GM18498 (cell line): ENCODE measurements around the gene TMEM231.
"Not testable (repeated sequence)": the region's sequence is repeated elsewhere in the genome, so short reads cannot be mapped to it uniquely, and the experiment has no call there.

Experiments
- ATAC-seq: cut with Tn5 transposase; IDR thresholded peaks from one replicate; pipeline ENCODE4 v1.9.1; 2021; ENCODE audit warnings: mild to moderate bottlenecking, moderate library complexity; ENCODE audit not compliant: unreplicated experiment

TMEM231 gene, protein sequence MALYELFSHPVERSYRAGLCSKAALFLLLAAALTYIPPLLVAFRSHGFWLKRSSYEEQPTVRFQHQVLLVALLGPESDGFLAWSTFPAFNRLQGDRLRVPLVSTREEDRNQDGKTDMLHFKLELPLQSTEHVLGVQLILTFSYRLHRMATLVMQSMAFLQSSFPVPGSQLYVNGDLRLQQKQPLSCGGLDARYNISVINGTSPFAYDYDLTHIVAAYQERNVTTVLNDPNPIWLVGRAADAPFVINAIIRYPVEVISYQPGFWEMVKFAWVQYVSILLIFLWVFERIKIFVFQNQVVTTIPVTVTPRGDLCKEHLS

DNA sequence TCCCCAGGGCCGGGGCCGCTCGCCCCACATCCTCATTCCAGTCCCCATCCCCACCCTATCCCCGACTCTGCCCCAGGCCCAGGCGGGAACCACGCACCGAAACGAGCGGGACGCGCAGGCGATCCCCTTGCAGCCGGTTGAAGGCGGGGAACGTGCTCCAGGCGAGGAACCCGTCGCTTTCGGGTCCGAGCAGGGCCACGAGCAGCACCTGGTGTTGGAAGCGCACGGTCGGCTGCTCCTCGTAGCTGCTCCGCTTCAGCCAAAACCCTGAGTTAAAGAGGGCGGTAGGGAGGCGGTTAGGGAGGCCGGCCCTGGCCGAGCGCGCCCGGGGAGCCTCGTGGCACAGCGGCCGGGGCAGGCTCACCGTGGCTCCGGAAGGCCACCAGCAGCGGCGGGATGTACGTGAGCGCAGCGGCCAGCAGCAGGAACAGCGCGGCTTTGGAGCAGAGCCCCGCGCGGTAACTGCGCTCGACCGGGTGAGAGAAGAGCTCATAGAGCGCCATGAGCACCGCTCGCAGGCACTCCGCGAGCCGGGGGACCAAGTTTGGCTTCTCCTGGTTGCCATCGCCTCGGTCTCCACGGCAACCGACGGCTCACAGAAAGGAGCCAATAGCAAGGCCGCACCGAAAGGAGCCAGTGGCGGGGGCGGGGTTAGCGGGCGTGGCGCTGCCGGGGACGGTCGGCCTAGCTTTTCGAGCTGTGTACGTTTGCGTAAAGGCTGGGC, at the start of gene TMEM231:
Gene TMEM231 (minus strand): TSS at position 546 of the 724 bp plus-strand sequence. CDS start 43 bp downstream, at position 503.
- peak; percentile 98 for ATAC-seq

DNA sequence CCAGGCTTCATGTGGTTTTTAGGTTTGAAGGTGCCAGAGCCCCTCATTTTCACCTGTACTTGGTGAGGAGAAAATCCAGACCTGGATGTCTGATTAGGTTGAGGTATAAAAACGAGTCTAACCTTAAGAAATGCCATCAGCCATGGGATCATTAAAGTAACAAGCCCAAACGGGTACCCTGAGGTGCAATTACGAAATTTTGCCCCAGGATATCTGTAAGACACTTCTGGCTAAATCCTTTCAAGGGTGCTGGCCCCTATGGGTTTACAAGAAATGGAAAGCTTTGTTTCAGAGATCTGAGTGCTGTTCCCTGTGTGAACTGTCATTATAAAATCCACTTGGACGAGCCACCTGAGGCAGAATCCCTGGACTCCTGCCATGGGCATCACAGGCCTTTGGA, 47.2 kb upstream of the TMEM231 start:
- no peak for ATAC-seq

DNA sequence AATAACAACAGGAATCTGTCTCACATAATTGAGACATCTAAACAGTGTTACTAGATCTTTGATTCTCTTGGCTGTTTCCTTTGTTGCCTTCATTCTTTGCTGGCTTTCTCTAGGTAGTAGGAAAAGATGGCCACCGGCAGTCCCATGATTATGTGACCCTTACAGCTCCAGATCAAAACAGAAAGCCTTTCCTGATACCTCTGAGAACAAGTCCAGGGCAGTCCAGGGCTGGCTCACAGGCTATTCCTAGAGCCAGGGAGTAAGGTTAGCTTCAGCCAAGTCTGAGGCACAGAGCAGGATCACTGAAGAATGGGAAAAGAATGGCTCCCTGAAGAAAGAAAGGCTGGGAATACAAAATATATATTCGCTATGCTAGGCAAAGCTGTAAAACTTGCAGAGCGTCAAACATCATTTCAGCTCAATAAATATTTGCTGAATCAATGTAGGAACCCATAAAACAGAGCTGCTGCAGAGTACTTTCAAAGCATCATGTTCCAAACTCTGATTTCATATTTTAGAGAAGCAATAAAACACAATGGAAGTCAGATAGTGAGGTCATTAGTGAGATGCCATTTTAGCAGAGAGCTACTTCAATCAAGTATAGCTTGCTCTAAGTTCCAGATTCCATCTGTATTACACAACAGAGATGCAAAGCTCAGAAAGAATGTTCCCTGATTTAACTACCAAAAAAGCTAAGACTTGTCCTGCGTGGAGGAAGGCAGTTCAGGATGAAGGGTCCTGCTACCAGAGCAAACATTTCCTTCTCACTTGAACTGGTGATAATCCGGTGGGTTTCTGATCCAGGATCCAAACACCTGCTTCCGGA, 43.6 kb upstream of the TMEM231 start:
- no peak for ATAC-seq

DNA sequence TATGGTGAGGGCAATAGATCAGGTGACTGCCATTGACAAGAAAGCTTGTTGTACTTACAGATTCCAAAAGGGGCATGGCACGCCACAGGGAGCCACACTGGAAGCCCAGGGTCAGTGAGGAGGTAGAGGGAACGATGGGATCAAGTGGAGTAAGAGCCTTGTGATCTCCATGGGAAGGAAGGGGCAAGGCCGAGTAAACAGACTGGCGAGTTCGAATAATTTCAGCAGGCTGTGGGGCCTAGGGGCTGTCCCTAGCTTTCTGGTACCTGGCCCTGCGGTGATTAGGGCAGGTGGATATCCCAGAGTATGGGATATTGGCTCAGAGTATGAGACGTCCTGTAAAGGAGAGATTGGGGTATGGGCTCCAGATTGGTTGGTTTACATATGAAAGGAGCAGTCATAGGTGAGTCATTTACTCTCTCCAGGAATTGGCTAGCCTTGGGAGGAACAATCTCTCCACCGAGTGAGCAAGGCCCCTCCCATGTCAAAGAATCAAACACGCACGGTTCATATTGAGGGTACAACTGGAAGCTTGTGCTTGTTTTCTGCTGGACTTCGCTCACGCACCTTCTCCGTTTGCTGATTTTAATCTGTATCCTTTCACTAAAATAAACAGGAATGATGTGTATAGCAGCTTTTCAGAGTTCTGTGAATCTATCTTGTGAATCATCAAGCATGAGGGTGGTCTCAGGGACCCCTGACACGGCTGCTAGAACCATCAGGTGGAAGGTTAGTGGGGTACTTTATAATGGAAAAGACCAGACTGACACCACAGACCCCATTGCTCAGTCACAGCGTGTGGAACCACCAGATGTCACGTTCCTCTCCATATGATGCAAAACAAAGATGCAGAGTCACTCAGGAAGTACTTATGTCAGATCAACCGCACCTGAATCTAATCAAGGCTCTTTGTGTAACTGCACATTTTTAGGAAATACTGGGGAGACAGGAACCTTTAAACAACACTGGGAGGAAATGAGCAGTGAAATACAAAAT, 38.1 kb upstream of the TMEM231 start:
- ATAC-seq, result no peak

DNA sequence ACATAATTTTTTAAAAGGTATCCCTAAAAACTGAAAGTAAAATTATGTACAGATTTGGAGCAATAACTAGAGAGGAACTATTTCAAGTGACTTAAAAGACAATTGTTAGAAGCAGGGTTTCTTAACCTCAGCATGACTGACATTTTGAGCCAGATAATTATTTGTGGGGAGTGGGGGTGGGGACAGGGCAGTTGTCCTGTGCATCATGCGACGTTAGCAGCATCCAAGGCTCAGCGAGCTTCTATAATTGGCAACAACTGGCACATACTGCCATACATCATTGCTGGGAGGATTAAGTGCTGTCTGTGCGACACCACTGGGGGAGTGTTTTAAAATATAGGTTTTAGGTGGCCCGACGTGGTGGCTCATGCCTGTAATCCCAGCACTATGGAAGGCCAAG, 37.3 kb upstream of the TMEM231 start:
- ATAC-seq, result no peak

DNA sequence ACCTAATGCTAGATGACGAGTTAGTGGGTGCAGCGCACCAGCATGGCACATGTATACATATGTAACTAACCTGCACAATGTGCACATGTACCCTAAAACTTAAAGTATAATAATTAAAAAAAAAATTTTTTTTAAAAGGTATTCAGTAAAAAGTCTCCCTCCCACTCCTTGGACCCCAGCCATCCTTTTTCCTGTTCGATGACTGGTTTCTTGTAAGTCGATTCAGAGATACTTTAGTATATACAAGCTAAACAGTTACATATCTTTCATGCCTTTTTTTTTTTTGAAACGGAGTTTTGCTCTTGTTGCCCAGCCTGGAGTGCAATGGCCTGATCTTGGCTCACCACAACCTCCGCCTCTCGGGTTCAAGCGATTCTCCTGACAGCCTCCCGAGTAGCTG, 35.9 kb upstream of the TMEM231 start:
- not testable (repeated sequence) for ATAC-seq

DNA sequence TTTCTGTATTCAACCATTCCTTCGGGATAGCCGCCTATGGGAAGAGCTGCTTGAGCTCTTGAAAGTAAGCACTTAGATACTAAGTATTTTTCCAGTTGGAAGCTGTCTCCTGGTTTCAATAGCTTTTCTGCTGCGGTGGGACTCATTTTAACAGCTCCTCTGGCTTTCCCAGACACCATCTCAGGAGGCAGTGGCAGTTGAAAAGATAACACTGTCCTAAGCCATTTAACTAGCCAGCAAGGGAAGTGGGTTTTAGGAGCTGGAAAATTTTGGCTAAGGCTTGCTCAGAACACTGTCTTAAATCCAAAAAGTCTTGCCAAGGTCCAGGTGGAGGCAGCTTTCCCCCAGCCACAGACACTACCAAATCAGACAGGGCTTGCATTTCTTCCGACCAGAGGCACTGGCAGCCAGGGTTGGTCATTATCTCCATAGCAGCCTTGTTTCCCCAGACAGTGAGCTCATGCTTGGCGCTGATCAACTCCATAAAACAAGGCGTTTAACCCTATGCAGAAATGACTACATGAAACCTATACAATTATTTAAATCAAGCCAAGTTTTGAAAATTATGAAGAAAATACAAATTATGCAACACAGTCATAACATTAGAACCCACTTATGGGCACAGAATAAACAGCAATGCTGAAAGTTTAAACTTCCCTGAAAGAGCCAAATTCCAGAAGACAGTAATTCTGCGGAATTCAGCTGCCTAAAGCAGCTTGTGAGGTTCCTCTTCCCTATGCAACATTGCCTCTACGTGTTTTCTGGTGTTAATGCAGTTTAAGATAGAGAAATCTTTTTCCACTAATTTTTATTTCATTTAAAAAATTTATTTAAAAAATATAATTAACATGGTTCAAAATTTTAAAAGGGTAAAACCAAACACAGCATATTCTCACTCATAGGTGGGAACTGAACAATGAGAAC, 35.1 kb upstream of the TMEM231 start:
- no peak for ATAC-seq

DNA sequence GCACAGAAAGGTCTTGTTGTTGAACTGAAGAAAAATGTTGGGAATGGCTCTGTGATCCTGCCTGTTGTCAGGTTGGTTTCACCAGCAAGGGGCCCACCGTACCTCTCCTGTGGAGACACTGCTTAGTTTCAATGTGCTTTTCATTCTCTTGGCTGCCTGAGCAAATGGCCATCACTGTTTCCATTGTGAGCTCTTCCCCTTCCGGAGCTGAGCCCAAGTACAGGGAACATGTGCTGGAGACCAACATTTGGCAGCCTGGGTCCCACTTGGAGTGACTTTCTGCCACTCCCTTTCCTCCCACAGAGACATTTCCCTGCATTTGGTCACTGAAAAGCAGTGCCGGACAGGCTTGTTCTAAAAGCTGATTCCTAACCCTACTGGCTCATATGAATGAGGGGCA, 33.3 kb upstream of the TMEM231 start:
- ATAC-seq, result no peak

DNA sequence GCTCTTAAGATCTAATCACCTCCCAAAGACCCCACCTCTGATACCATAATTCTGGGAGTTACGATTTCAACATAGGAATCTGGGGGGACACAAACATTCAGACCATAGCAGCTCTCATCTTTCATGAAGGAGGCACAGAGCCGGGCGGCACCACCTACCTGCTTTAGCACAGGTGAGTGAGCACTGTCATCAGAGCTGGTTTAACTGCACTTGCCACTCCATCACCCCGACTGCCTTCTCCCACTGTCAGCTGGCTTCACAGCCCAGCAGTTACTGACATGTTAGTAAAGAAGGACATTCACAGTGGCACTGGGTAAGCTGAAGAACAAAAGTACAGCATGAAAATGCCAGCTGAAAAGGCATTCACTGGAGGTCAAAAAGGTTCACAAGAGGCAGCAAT, 32.7 kb upstream of the TMEM231 start:
- ATAC-seq, result no peak

DNA sequence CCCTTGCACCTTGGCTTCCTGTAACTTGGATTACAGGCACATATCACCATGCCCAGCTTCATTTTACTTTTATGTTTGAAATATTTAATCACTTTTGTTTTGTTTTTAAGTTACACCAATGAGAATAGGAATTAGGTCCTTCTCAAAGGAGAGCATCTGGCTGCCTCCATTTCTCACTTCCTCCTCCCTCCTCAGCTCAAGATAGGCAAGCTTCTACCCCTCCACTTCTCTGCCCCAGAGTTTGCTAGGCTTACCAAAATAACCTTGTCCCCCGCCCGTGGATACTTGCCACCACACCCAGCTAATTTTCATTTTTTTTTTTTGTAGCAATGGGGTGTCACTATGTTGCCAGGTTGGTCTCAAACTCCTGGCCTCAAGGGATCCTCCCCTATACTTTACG, 28.1 kb upstream of the TMEM231 start:
- ATAC-seq, result peak; percentile 71

DNA sequence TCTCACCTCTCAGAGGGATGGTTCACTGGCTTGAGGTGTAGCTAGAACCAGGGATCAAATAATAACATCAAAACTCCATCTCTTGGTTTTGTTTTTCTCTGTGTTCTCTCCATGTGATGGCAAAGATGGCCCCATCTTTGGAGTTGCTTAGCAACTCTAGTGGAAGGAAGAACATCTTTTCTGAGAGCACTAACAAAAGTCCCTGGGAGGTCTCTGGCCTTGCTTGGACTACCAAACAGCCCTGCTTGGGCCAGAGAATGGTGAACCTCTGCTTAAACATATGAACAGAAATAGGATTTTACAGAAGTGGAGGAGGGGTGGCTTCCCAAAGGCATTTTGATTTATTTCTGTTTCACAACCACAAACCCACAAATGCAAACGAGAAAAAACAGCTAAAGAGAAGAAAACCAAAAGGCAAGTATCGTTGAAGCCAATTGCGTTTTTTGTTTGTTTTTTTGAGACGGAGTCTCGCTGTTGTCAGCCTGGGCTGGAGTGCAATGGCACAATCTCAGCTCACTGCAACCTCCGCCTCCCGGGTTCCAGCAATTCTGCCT, 23.3 kb upstream of the TMEM231 start:
- no peak for ATAC-seq

DNA sequence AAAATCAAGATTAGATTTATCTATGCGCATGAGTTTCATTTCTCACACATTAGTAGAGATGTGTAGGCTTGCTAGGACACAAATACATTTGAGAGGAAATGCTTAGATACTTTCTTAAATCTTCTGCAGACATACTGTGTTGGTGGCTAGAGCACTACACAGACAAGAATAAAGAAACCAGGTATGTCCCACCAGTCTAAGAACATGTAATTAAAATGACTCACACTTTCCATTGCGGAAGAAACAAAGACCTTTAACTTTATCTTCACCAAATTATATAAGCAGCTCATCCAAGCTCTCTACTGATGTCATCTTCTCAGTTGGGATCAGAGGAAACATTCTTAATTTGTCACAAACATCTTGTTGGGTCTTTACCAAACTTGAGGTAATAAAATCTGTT, 22.7 kb upstream of the TMEM231 start:
- ATAC-seq, result no peak

DNA sequence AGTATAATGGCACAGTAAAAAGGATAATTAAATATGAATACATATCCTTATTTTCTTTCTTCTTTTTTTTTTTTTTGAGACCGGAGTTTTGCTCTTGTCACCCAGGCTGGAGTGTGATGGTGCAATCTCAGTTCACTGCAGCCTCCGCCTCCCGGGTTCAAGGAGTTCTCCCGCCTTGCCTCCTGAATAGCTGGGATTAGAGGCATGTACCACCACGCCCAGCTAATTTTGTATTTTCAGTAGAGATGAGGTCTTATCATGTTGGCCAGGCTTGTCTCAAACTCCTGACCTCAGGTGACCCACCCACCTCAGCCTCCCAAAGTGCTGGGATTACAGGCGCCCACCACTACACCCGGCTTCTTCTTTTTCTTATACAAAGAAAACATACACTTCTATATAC, 22.2 kb upstream of the TMEM231 start:
- no peak for ATAC-seq

DNA sequence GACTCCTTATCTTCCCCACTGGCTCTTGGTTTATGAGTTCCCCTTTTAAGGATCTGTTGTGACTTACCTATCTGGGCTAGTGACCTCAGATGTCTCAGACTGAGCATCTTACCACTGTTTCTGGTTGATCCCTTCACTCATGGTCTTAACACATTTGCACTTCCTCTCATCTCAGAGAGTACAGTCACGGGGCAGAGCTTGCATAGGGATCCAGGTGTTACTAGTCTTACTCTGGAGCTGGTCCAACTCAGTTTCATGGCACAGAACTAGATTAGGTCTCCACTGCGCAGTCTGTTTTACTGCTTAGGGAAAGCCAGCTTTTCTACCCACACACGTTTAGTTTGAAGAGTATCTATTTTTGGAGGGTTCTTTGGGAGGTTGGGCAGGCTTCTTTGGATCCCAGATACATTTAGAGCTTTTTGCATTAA, 20.3 kb upstream of the TMEM231 start:
- peak; percentile 42 for ATAC-seq

DNA sequence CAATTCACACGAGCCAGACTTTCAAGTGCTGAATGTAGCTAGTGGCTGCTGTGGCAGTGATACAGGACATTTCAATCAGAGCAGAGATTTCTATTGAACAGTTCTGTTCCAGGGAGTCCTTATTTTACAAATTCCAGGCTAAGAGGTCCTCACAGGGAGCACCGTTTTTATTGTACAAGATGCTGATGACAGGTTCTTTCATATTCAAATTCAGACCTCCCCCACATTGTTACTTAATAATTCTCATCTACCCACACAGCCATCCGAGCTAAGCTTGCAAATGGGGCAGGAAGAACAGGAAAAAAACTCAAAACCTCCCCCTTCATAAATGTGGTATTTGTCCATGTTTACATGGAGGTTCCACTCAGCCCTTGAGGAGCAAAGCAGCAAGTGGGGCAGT, 19.9 kb upstream of the TMEM231 start:
- ATAC-seq, result no peak

DNA sequence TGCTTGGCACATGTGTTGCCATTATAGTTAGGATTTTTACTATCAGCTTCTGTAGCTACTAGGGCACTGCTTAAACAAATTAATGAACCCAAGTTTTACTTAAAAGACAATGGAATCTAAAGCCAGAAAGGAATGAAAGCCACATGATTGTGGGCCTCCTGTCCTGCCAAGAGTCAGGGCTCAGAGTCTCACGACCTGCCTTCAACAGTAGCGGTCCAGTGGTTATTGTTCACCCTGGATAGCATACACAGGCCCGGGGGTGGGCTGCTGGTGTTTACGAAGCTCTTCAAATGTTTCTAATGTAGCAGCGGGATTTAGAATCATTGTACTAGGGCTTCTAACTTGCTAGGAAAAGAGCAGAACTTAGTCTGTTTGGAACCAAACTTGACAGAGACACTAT, 17.9 kb upstream of the TMEM231 start:
- ATAC-seq, result no peak

DNA sequence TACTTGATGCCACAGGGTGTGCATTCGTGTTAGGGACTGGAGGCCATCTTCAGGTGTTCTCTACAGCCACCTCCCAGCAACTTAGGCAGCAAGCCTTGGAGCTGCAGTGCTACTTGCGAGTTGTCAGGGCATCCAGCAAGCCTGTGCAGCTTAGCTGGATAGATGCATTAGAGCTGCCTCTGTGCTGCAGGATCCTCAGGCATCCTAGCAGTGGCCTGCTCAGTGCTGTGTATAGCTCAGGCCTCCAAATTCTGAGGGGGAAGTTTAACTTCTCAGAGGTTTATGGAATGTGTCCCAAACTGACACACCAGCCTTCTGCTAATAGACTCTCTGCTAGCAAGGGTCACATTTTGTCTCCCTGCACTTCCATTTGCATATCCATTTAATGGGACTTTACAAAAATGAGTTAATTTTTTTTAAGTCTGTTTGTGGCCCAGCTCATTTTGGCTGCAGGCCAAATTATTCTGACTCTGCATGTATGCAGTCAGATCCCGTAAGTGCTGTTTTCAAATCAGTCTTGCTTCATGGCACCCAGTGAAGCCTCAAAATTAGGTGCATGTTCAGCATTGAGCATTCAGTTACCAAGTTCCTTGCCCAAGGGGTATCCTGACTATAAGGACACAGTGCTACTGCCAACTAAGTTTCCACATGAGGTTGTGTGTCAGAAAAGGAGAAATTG, 17.0 kb upstream of the TMEM231 start:
- ATAC-seq, result no peak

DNA sequence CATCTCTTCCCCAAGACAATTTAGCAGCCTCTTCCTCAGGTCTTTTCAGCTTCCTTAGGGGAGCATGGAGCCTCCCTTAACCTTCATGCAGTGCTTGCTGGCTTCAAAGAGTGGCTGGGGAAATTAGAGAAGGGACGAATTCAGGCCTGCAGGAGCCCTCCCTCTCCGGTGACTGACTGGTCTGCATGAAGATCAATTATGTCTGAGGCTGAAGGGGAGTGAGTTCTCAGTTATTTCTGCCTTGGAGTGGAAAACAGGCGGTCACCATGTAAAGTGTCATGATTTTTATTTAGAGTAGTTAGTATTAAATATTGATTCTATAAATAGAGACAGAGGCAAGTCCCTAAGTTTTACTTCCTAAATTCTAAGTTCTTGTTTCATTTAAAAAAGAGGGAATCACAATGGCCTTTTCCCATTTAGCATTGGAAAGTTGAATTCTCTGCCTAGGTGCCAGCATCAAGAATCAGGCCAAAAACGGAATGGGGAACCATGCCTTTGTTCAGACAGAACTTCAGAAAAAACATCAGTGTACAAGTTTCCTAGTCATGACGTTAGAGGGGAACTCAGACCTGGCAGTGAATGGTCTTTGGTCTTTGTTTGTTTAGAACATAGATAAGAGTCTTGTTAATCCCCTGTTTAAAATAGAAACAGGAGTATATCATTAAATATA, 14.5 kb upstream of the TMEM231 start:
- ATAC-seq, result no peak
